ENCODE results near the gene KCNN3.

KCNN3 gene

GRCh38 chr1:154838988-154839387 lies 31.1 kb downstream of the KCNN3 start:
- TF ChIP-seq MYC (IDR thresholded peaks at IDR 0.05; ENCODE audit: low read depth, low read length) (no peak), CTCF (IDR thresholded peaks at IDR 0.05; ENCODE audit: low read depth, low read length) (no peak), POLR2A (IDR thresholded peaks at IDR 0.05; ENCODE audit: extremely low read depth, insufficient read length) (no peak), MAX (IDR thresholded peaks at IDR 0.05; ENCODE audit: low read depth, low read length) (no peak)
- no peak for DNase-seq (ENCODE audit: low read depth)
- H3K4me3 ChIP-seq (ENCODE audit: low read depth, low read length): no peak overlapping the region

DNA sequence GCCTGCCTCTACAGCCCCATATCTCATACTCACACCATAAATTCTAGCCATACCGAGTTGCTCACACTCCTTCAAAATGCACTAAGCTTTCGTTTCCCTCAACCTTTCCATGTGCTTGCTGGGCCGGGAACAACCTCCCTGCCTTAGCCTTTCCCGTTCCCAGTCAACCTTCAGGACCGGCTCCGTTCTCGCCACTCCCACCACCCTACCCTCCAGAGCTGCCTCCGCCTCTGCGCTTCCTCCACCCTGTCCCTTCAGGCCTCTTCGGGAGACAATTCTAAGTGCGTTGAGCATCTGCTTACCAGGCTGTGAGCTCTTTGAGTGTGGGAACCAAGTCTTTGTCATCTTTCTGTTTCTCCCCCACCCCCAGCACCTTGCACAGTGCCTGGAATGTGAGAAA lies 31.6 kb downstream of the KCNN3 start:
- no peak overlapping the region for H3K4me3 ChIP-seq (ENCODE audit: low read depth, low read length)
- DNase-seq (ENCODE audit: low read depth): no peak
- TF ChIP-seq MYC (IDR thresholded peaks at IDR 0.05; ENCODE audit: low read depth, low read length) (no peak), POLR2A (IDR thresholded peaks at IDR 0.05; ENCODE audit: extremely low read depth, insufficient read length) (no peak)

- TF ChIP-seq CTCF (IDR thresholded peaks at IDR 0.05; ENCODE audit: low read depth, low read length): no peak
- no peak for TF ChIP-seq MAX (IDR thresholded peaks at IDR 0.05; ENCODE audit: low read depth, low read length)
- no peak for TF ChIP-seq POLR2A (IDR thresholded peaks at IDR 0.05; ENCODE audit: extremely low read depth, insufficient read length)
- TF ChIP-seq MYC (IDR thresholded peaks at IDR 0.05; ENCODE audit: low read depth, low read length): no peak
- DNase-seq (ENCODE audit: low read depth): no peak
- no peak overlapping the region for H3K4me3 ChIP-seq (ENCODE audit: low read depth, low read length)
Measured at GRCh38 chr1:154837672-154838171, 32.4 kb downstream of the KCNN3 start.

GRCh38 chr1:154837034-154837671 lies 32.9 kb downstream of the KCNN3 start:
- no peak for TF ChIP-seq POLR2A (IDR thresholded peaks at IDR 0.05; ENCODE audit: extremely low read depth, insufficient read length)
- no peak for TF ChIP-seq CTCF (IDR thresholded peaks at IDR 0.05; ENCODE audit: low read depth, low read length)
- no peak for TF ChIP-seq MYC (IDR thresholded peaks at IDR 0.05; ENCODE audit: low read depth, low read length)
- no peak for TF ChIP-seq MAX (IDR thresholded peaks at IDR 0.05; ENCODE audit: low read depth, low read length)
- no peak for DNase-seq (ENCODE audit: low read depth)
- H3K4me3 ChIP-seq (ENCODE audit: low read depth, low read length): no peak overlapping the region

- no peak overlapping the region for H3K4me3 ChIP-seq (ENCODE audit: low read depth, low read length)
- no peak for DNase-seq (ENCODE audit: low read depth)
- TF ChIP-seq MAX (IDR thresholded peaks at IDR 0.05; ENCODE audit: low read depth, low read length) (no peak), CTCF (IDR thresholded peaks at IDR 0.05; ENCODE audit: low read depth, low read length) (no peak), MYC (IDR thresholded peaks at IDR 0.05; ENCODE audit: low read depth, low read length) (no peak), POLR2A (IDR thresholded peaks at IDR 0.05; ENCODE audit: extremely low read depth, insufficient read length) (no peak)
Measured at GRCh38 chr1:154835531-154836324, 34.4 kb downstream of the KCNN3 start.

DNA sequence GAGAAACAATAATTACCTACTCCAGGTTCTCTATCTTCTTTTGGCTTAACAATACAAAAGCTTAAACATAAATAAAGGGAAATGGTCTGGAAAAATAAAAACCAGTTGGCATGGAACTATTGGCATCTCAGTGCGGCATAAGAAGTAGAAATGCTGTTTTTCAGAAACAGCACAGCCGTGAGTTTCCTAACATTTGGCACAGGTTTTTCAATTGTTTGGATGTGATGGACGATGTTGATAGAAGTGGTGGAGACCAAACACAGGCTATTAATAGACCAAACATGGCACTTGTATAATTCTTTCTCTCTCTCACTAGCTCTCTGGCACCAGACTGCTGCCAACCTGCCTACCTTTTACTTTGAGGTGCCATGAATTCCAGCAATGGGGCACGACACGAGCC lies 36.2 kb downstream of the KCNN3 start:
- no peak overlapping the region for H3K4me3 ChIP-seq (ENCODE audit: low read depth, low read length)
- TF ChIP-seq POLR2A (IDR thresholded peaks at IDR 0.05; ENCODE audit: extremely low read depth, insufficient read length) (no peak), MAX (IDR thresholded peaks at IDR 0.05; ENCODE audit: low read depth, low read length) (no peak), CTCF (IDR thresholded peaks at IDR 0.05; ENCODE audit: low read depth, low read length) (no peak)

More for the DNA sequence above, 36.2 kb downstream of the KCNN3 start:
- DNase-seq (ENCODE audit: low read depth): no peak
